ENCODE results near the gene DCC. TPM values are rescaled to one million over a fixed set of nuclear protein-coding genes. Genes with fewer than 3 reads are reported as not detected.

DCC gene
- total and polyA plus RNA-seq, 2 of the 8 experiments (the other 6 are each of a cell fraction or from before 2014, with no cell fraction given) = 0.14 to 1.4 TPM

DNA sequence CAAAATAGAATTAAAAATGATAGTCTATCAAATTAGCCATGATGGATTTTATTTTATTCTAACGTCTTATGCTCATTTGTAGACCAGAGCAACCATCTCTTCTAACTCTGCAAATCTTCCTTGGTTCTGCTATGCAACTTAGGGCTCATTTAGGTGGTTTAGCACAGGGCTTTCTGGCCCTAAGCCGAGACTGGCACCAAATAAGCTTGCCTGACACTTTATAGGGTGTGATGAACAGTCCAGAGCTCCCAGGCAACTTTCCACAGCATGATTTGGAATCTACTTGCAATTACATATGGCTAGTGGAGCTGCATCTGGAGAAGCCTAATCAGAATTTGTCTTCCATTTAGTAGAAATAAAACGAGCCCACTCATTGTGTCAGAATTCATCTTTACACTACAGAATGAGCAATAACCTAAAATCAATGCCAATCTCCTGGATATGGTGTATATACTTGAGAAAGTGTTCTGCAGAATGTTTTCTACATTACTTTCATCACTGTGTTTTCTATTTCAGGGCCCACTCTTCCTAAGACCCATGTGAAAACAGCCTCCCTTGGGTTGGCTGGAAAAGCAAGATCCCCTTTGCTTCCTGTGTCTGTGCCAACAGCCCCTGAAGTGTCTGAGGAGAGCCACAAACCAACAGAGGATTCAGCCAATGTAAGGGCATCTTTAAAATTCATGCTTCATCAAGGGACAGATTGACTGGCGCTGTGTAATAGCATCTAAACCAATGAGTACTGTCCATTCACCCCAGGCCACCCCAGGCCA lies 1186.3 kb downstream of the DCC start:
- Histone ChIP-seq H4K20me1 (replicated peaks in 1 of 2; ENCODE audit: control insufficient read depth in 1 of 2, insufficient read depth in 2 of 2, low read length in 2 of 2) (no peaks in the 10 kb centered on the region), H4K8ac (ENCODE audit: extremely low read depth, insufficient read depth, low read length) (no peak overlapping the region), H3K79me2 (ENCODE audit: control insufficient read depth in 1 of 2, insufficient read depth in 2 of 2, low read length in 2 of 2) (no peaks in the 10 kb centered on the region), H3K79me1 (ENCODE audit: low read depth, low read length) (no peaks in the 10 kb centered on the region), H3K56ac (replicated peaks; ENCODE audit: insufficient read length, low read depth, low read length) (no peak overlapping the region), H3K4me1 (replicated peaks in 1 of 4; ENCODE audit: control insufficient read depth in 3 of 4, insufficient read depth in 4 of 4, low read length in 3 of 4) (no peaks in the 10 kb centered on the region), H2BK15ac (ENCODE audit: low read length) (no peak overlapping the region), H3K27ac (ENCODE audit: low read depth, low read length) (no peak overlapping the region), H4K91ac (replicated peaks; ENCODE audit: insufficient read length, low read length) (no peak overlapping the region), H2AFZ (ENCODE audit: low read length) (no peak overlapping the region), H3K36me3 (ENCODE audit: control insufficient read depth in 2 of 4, insufficient read depth in 4 of 4, low read length in 3 of 4) (no peaks in the 10 kb centered on the region), H4K5ac (ENCODE audit: insufficient read length, low read depth, low read length) (no peak overlapping the region), H3K4me2 (ENCODE audit: insufficient read depth in 1 of 2, low read depth in 2 of 2, low read length in 2 of 2) (no peak overlapping the region), H3K23ac (ENCODE audit: insufficient read length) (no peak overlapping the region), H3K9me3 (ENCODE audit: insufficient read depth in 2 of 2, low read depth in 1 of 2, low read length in 1 of 2) (no peaks in the 10 kb centered on the region), H3K4me3 (ENCODE audit: extremely low read depth in 1 of 4, insufficient read depth in 2 of 4, low read depth in 3 of 4, low read length in 4 of 4) (no peak overlapping the region), H3K27me3 (replicated peaks in 1 of 4; ENCODE audit: control insufficient read depth in 3 of 4, extremely low read depth in 1 of 4, insufficient read depth in 3 of 4, low read length in 3 of 4) (no peaks in the 10 kb centered on the region), H3K23me2 (ENCODE audit: low read depth, low read length) (no peaks in the 10 kb centered on the region), H3K18ac (ENCODE audit: extremely low read depth, low read length) (no peak overlapping the region), H3K9ac (replicated peaks in 1 of 4; ENCODE audit: extremely low read depth in 1 of 4, low read depth in 3 of 4, low read length in 3 of 4) (no peak overlapping the region), H3K4ac (replicated peaks; ENCODE audit: insufficient read length, low read depth, low read length) (no peak overlapping the region), H2AK5ac (ENCODE audit: low read depth, low read length) (no peak overlapping the region), H2BK20ac (ENCODE audit: low read length) (no peak overlapping the region), H3K14ac (ENCODE audit: insufficient read length) (no peak overlapping the region), H2BK12ac (ENCODE audit: low read depth, low read length) (no peak overlapping the region), H2BK5ac (ENCODE audit: low read depth, low read length) (no peak overlapping the region), H2BK120ac (replicated peaks; ENCODE audit: low read depth, low read length) (no peak overlapping the region)
- 94% methylated on average over 4 of the region's 4 CpGs; no CpG with 5 or more reads in 1 of the 2 experiments for WGBS, 2 experiments (ENCODE audit: extremely low coverage in 1 of 2, insufficient coverage in 1 of 2, insufficient read length in 1 of 2, insufficient replicate concordance in 2 of 2, low coverage in 1 of 2, low lambda C conversion rate in 2 of 2, missing lambda C conversion rate in 1 of 2)
- ChIA-PET POLR2A (ENCODE audit: partially characterized antibody) (no interaction called here), CTCF (ENCODE audit: partially characterized antibody) (interaction anchor here (1.0 to 1.4 kb wide), 2 partner anchors 15 to 38 kb away, joined by 3 to 4 read pairs; no protein-coding TSS in a partner anchor)
- DNase-seq (ENCODE audit: low read depth in 1 of 2, low spot score in 2 of 2) (no peak), FAIRE-seq (no peak)
- no peak for TF ChIP-seq SP1 (IDR thresholded peaks at IDR 0.05; ENCODE audit: low read depth, low read length)
- TF ChIP-seq TEAD4 (IDR thresholded peaks at IDR 0.05; ENCODE audit: low read depth, low read length) = no peak
- no peak for TF ChIP-seq POU5F1 (IDR thresholded peaks at IDR 0.05; ENCODE audit: low read depth, low read length)
- no peak for TF ChIP-seq RBBP5 (IDR thresholded peaks at IDR 0.05; ENCODE audit: borderline replicate concordance, low read depth, low read length)
- TF ChIP-seq SRF (IDR thresholded peaks at IDR 0.05; ENCODE audit: low read depth, low read length) = no peak
- no peak for TF ChIP-seq RXRA (IDR thresholded peaks at IDR 0.05; ENCODE audit: insufficient read depth, low read depth, low read length)
- TF ChIP-seq ZNF274 (IDR thresholded peaks at IDR 0.05; ENCODE audit: borderline replicate concordance, extremely low read depth, low read length) = no peak

Measured in H1 (cell line).